HG02678 (cell line): ENCODE results near the gene PDE6D.

ENCODE experiments used
- ATAC-seq: cut with Tn5 transposase; IDR thresholded peaks from one replicate; pipeline ENCODE4 v1.9.1; 2021; ENCODE audit warnings: mild to moderate bottlenecking, moderate library complexity; ENCODE audit not compliant: unreplicated experiment

Gene PDE6D

GRCh38 chr2:231685349-231686191 is 95.5 kb downstream of the PDE6D start:
- ATAC-seq: no peak

- no peak for ATAC-seq
These were observed 96.5 kb downstream of the PDE6D start for GRCh38 chr2:231684314-231685223.

GRCh38 chr2:231683292-231684235 is 97.5 kb downstream of the PDE6D start:
- no peak for ATAC-seq

- no peak for ATAC-seq
These were observed 98.3 kb downstream of the PDE6D start for GRCh38 chr2:231682603-231683291.
